GM18517 (cell line): Measurements from ENCODE around the gene ALDH1A1.

Experiments
- ATAC-seq: cut with Tn5 transposase; IDR thresholded peaks from one replicate; pipeline ENCODE4 v1.9.1; 2021; ENCODE audit warnings: mild to moderate bottlenecking, moderate library complexity; ENCODE audit not compliant: unreplicated experiment

Gene ALDH1A1

GRCh38 chr9:72921888-72922654, 30.8 kb downstream of the ALDH1A1 start:
- ATAC-seq: no peak

- ATAC-seq: no peak
Measured at GRCh38 chr9:72919246-72919945, 33.5 kb downstream of the ALDH1A1 start.

GRCh38 chr9:72917892-72918509, 34.9 kb downstream of the ALDH1A1 start:
- ATAC-seq: no peak

GRCh38 chr9:72915659-72916058, 37.2 kb downstream of the ALDH1A1 start:
- no peak for ATAC-seq

DNA sequence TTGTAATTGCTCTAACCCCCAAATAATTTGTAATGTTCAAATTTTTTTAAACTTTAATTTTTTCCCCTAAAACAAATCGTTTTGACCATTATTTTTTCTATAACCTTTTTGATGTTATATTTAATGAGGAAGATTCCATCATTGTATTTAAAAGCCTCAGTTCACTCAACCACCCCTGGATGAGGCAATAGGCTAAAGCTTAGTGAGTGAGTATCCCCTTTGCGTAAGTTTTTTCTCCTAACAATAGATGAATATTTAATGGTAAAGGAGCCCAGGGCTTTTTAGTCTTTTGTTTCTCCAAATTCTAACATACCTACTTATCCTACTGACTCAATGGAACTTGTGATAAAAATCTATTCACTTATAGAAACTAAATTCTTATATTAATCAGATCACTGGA, 38.1 kb downstream of the ALDH1A1 start:
- no peak for ATAC-seq

GRCh38 chr9:72913382-72914009, 39.4 kb downstream of the ALDH1A1 start:
- no peak for ATAC-seq

GRCh38 chr9:72912476-72913381, 40.1 kb downstream of the ALDH1A1 start:
- ATAC-seq: no peak

DNA sequence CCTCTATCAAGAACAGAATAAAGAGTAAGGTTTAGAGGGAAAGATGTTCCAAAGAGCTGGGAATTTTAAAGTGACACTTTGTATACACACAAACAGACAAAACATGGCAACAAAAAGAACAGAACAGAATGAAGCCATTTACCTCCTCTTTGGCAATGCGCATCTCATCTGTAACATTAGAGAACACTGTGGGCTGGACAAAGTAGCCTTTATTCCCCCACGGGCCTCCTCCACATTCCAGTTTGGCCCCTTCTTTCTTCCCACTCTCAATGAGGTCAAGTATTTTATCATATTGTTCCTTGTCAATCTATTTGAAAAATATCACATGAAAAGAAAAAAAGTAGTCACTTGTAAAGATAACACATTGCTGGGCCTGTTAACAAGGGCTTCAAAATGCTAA, 41.0 kb downstream of the ALDH1A1 start:
- ATAC-seq: no peak

DNA sequence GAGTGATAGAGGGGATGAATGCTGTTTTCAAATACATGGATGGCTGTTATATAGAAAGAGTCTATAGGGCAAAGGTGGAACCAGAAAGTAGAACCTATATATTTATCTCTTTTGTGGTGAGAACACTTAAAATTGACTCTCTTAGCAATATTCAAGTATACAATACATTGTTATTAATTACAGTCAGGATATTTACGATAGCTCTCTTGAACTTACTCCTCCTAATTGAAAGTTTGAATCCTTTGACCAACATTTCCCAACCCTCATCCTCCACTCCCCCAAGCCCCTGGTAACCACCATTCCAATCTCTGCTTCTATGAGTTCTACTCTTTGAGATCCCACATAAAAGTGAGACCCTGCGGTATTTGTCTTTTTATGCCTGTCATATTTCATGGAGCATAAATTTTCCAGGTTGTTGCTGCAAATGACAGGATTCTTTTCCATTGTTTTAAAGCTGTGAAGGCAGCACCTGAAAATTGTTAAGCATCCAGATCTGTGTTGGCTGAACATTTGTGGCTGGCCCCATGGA, 41.5 kb downstream of the ALDH1A1 start:
- no peak for ATAC-seq

DNA sequence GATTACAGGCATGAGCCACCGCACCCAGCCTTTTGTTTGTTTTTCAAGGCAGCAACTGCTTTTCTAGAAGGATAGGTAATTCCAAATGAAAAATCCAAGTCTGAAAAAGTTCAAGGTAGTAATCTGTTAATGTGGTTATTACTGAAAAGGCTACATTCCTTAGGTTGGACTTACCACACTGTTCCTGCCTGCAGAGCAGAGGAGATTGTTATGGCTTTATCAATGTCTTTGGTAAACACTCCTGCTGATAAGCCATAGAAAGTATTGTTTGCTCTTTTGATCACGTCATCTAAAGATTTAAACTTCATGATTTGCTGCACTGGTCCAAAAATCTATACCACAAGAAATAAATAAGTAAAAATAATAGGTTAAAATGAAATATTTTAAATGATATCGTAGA, 43.4 kb downstream of the ALDH1A1 start:
- ATAC-seq: no peak

DNA sequence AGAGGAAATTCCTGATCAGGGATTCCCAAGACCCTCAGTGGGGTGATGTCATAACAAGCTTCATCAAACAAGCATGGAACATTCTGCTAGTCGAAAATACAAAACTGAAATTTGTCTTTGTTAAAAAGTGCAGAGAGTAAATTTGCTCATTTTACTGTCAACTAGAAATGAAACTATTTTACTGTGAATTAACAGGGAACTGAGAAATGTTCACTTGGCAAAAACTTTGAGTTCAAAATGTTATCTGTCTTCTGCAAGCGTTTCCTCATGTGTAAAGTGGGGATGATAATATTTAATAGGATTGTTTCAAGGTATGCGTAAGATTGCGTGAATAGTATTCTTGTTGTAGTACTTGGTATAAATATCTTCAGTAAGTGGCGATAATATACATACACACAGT, 45.4 kb downstream of the ALDH1A1 start:
- ATAC-seq: no peak

- no peak for ATAC-seq
Measured at GRCh38 chr9:72906810-72907209, 46.0 kb downstream of the ALDH1A1 start.

GRCh38 chr9:72905514-72906480, 47.1 kb downstream of the ALDH1A1 start:
- ATAC-seq: no peak

GRCh38 chr9:72904267-72905093, 48.4 kb downstream of the ALDH1A1 start:
- ATAC-seq: no peak

- ATAC-seq: no peak
Measured at GRCh38 chr9:72903103-72903502, 49.8 kb downstream of the ALDH1A1 start.

GRCh38 chr9:72902268-72902667, 50.6 kb downstream of the ALDH1A1 start:
- ATAC-seq: no peak

DNA sequence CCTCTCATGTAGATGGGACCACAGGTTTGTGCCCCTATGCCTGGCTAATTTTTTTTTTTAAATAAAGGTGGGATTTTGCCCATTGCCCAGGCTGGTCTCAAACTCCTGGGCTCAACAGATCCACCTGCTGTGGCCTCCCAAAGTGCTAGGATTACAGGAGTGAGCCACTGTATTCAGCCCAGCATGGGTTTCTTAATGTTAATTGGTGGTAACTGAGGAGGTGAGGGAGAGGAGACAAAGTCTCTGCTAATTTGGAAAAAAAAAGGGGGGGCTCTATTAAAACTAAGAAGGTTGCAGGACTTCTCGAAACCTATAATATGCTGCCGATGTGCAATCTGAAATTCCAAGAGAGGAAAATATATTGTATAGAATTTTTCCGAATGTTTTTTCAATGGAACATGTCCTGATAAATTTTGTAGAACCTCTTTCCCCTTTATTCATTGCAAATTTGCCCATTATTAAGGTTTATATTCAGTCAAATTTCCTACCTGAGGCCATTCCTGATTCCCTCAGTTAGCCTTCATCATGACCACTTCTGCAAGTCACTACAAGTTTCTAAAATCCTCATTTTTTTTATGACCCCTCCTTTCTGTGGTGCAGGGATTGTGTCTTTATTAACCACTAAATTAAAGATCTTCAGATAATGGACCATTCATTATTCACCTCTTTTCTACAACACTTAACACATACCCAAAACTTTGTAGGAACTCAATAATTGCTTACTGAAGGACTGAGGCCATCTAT, 52.9 kb downstream of the ALDH1A1 start:
- ATAC-seq: no peak
